NT2/D1 (cell line): Measurements from ENCODE around the gene OSBPL2.

Experiments
- SUZ12 ChIP-seq: IDR thresholded peaks from 2 replicates; pipeline ENCODE4 v1.6.1; 2011; ENCODE audit not compliant: insufficient read length, insufficient read depth; ENCODE audit errors: extremely low read depth
- YY1 ChIP-seq: IDR thresholded peaks from 2 replicates; pipeline ENCODE4 v1.6.1; 2011; ENCODE audit not compliant: insufficient read length, insufficient read depth
- ZNF274 ChIP-seq: IDR thresholded peaks from 2 replicates; pipeline ENCODE4 v1.6.1; 2011; ENCODE audit warnings: mild to moderate bottlenecking, low read depth, low read length

DNA sequence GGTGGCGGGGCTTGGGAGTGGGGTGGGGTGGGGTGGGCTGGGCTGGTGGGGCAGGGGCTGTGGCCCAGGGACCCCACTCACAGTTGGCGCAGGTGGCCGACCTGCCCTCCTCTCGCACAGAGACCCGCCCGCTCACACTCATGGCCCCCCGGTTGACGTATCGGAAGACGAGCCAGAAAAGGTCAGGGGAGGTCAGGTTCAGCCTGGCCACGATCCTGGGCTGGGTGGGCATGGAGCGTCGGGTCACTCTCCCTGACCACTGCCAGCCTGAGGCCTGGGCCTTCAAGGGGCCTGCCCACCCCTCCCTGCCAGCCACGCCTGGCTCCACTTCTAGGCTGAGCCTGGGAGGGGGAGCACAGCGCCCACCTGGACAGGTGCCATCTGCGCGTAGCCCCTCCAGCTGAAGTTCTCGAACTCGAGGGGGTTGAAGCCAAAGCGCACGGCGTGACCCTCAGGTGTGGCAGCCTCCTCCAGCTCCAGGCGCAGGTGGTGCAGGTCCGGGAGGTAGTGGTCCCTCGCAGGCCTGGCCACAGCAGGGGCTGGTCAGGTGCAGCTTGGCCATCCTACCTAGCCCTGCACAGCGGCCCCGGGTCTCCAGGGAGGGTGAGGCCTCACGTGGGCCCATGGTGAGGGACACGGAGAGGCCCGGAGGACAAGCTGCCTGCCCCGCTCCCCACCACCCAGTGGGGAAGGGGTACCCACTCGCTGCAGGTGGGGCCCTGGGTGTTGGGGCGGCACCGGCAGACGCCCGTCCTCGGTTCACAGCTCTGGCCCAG lies 95.7 kb downstream of the OSBPL2 start:
- TF ChIP-seq ZNF274 (no peak), YY1 (no peak), SUZ12 (no peak)
